GM12875 (cell line): ENCODE data around the gene MCCC2.

Experiments
- H3K4me3 ChIP-seq: one replicate; pipeline ENCODE4 v1.5.1; 2011; ENCODE audit warnings: low read depth, low read length, control low read depth
- TF ChIP-seq, protein P1 (sequence below): IDR thresholded peaks from 2 replicates; pipeline ENCODE4 v1.5.1; 2011; ENCODE audit warnings: low read depth, mild to moderate bottlenecking, control low read depth, inconsistent platforms, low read length, moderate library complexity, borderline replicate concordance; ENCODE audit not compliant: insufficient read depth

The MCCC2 gene

DNA sequence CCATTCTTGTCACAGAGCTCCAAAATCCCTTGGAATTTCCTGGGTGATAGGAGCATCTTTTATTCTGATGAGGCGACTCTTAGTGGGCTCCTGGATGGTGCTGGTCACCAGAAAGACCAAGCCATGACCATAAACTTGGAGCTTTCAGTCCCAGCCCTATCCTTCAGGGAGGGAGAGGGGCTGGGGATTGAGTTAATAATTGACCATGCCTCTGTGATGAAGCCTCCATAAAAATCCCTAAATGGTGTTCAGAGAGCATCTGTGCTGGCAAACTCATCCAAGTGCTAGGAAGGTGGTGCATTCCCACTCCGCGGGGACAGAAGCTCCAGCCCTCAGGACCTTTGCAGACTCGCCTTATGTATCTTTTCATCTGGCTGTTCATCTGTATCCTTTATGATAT, 28.7 kb downstream of the MCCC2 start:
- TF ChIP-seq, protein P1, sequence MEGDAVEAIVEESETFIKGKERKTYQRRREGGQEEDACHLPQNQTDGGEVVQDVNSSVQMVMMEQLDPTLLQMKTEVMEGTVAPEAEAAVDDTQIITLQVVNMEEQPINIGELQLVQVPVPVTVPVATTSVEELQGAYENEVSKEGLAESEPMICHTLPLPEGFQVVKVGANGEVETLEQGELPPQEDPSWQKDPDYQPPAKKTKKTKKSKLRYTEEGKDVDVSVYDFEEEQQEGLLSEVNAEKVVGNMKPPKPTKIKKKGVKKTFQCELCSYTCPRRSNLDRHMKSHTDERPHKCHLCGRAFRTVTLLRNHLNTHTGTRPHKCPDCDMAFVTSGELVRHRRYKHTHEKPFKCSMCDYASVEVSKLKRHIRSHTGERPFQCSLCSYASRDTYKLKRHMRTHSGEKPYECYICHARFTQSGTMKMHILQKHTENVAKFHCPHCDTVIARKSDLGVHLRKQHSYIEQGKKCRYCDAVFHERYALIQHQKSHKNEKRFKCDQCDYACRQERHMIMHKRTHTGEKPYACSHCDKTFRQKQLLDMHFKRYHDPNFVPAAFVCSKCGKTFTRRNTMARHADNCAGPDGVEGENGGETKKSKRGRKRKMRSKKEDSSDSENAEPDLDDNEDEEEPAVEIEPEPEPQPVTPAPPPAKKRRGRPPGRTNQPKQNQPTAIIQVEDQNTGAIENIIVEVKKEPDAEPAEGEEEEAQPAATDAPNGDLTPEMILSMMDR: no peak
- H3K4me3 ChIP-seq: no peak overlapping the region

DNA sequence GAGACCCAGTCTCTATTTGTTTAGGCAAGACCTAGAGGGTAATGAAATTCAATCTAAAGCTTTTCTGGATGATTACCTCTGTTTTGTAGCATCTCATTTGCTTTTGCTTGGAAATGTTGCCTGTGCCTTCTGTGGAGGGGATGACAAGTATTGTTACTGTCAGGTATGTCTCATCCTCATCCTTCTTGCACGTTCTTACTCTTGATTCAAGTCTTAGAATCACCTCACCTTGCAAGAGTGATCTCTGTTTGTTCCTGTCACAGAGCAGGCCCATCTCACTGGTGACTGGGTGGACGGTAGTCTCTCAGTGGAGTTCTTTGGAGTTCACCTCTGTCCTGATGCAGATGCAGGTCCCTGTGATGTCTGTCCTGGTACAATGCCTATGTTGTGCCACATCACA, 33.5 kb downstream of the MCCC2 start:
- TF ChIP-seq, protein P1: no peak
- H3K4me3 ChIP-seq: no peak overlapping the region

DNA sequence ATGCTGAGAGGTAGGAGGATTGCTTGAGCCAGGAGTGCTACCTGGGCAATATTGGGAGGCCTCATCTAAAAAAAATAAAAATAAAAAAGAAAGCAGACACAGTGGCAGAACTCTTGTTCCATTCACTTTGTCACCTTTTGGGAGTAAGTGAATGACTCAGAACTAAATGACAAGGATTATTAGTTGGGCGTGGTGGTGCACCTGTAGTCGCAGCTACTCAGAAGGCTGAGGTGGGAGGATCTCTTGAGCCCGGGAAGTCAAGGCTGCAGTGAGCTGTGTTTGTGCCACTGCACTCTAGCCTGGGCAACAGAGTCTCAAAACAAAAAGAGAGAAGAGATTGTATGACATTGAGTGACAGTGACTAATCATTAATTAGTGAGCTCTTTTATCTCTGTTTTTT, 34.1 kb downstream of the MCCC2 start:
- TF ChIP-seq, protein P1: no peak
- H3K4me3 ChIP-seq: no peak overlapping the region

DNA sequence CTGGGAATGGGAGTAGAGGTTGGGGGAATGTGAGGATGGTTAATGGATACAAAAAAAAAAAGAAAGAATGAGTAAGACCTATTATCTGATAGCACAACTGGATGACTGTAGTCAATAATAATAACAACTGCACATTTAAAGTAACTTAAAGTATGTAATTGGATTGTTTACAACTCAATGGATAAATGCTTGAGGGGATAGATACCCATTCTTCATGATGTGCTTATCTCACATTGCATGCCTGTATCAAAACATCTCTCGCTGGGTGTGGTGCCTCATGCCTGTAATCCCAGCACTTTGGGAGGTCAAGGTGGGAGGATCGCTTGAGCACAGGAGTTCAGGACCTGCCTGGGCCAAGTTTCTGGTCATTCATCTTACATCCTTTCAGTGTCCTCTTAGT, 34.6 kb downstream of the MCCC2 start:
- TF ChIP-seq, protein P1: no peak
- no peak overlapping the region for H3K4me3 ChIP-seq

DNA sequence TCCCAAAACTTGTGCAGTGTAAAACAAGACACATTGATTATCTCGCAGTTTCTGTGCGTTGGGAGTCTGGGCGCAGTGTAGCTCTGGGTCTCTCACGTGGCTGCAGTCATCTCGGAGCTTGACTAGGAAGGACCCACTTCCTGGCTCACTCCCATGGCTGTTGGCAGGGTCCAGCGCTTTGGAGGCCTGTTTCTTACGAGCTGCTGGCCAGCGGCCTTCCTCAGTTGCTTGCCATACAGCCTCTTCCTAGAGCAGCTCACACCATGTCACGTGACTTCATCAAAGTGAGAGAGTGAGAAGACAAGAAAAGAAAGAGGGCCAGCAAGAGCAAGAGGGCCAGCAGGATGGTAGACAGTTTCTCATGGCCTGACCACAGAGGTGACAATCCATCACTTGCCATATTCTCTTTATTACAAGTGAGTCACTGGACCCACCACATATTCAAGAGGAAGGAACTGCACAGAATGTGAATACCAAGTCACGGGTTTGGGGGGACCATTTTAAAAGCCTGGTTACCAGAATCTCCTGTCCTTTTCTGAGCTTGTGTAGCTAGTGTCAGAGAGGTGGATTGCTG, 36.2 kb downstream of the MCCC2 start:
- H3K4me3 ChIP-seq: no peak overlapping the region
- TF ChIP-seq, protein P1: no peak

DNA sequence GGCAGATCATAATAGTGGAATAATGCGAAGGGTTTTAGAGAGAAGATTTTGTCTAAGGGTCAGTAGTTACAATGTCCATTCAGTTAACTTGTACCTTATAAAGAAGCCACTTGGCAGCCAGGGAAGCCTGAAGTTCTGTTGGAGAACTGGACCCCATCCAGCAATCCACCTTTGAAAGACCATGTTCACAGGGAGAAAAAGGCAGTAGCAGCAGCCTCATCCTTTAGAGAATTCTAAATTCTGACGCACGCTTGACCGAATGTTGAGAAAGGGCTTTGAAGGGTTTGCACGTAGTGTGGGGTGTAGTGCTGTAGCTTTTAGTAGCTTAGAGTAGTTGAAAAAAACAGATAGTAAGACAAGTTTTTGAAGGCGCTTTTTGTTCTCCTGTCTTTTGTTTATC, 42.8 kb downstream of the MCCC2 start:
- no peak overlapping the region for H3K4me3 ChIP-seq
- TF ChIP-seq, protein P1: no peak

DNA sequence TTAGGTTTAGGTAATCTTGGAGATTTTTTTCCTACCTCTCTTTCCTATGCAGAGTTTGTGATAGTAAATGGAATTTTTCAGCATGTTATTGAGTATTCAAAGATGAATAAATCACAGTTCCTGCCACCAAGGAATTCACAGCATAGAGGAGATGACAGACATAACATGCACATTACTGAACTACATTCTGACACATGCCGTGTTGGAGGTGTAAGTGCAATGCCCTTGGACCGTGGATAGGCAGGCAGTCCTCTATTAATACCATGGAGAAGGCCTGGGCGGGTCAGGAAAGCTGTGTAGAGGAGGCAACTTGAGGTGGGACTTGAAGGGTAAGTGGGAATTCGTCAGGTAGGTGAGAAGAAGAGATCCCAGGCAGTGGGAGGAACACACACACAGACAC, 43.9 kb downstream of the MCCC2 start:
- TF ChIP-seq, protein P1: no peak
- H3K4me3 ChIP-seq: no peak overlapping the region
